Lung microvascular endothelial cell (primary cell): ENCODE measurements around the gene ERC2. TPM values are rescaled to one million over a fixed set of nuclear protein-coding genes. Genes with fewer than 3 reads are reported as not detected.
A peak's percentile ranks its signal among the peaks of the same experiment; 100 is the strongest.

ENCODE experiments used
- DNase-seq, 2 donors: peaks; one replicate each; pipeline versions ENCODE4 v3.0.0 to v3.0.0-alpha.2; 2010; ENCODE audit warnings: low read depth in 2 of 2
- total RNA-seq: library from RNA; depleted of rRNA; stranded (reverse); fragments of >200 nt; gene quantifications from 2 replicates; pipeline ENCODE4 v1.2.1, GENCODE V29; 2014

The ERC2 gene
- total RNA-seq, 1 donor from 2014 or later: 2.2 TPM

GRCh38 chr3:55687526-55687925 lies 780.7 kb downstream of the ERC2 start:
- no peak for DNase-seq

GRCh38 chr3:55686426-55687254 lies 781.6 kb downstream of the ERC2 start:
- DNase-seq: no peak

- no peak for DNase-seq
These were observed 784.5 kb downstream of the ERC2 start for GRCh38 chr3:55683666-55684270.

- no peak for DNase-seq
These were observed 785.8 kb downstream of the ERC2 start for GRCh38 chr3:55682461-55682860.

- DNase-seq: peak in 1 of 2 donors; percentile 1
These were observed 789.6 kb downstream of the ERC2 start for GRCh38 chr3:55678546-55679216.

GRCh38 chr3:55676643-55677042 lies 791.6 kb downstream of the ERC2 start:
- DNase-seq: peak in 1 of 2 donors; percentile 1

GRCh38 chr3:55675478-55675877 lies 792.8 kb downstream of the ERC2 start:
- no peak for DNase-seq

- no peak for DNase-seq
These were observed 794.5 kb downstream of the ERC2 start for GRCh38 chr3:55673764-55674163.

- no peak for DNase-seq
These were observed 799.1 kb downstream of the ERC2 start for GRCh38 chr3:55669133-55669532.

GRCh38 chr3:55668359-55668758 lies 799.9 kb downstream of the ERC2 start:
- DNase-seq: no peak

- no peak for DNase-seq
These were observed 803.9 kb downstream of the ERC2 start for GRCh38 chr3:55664387-55664786.

- DNase-seq: no peak
These were observed 805.6 kb downstream of the ERC2 start for GRCh38 chr3:55662683-55663082.

- DNase-seq: no peak
These were observed 806.7 kb downstream of the ERC2 start for GRCh38 chr3:55661571-55661970.

GRCh38 chr3:55661141-55661540 lies 807.1 kb downstream of the ERC2 start:
- no peak for DNase-seq

- DNase-seq: no peak
These were observed 807.6 kb downstream of the ERC2 start for GRCh38 chr3:55660642-55661041.

- no peak for DNase-seq
These were observed 808.6 kb downstream of the ERC2 start for GRCh38 chr3:55659701-55660100.

- no peak for DNase-seq
These were observed 809.3 kb downstream of the ERC2 start for GRCh38 chr3:55658690-55659562.

GRCh38 chr3:55658270-55658669 lies 810.0 kb downstream of the ERC2 start:
- DNase-seq: no peak

- no peak for DNase-seq
These were observed 812.7 kb downstream of the ERC2 start for GRCh38 chr3:55655544-55655943.

- no peak for DNase-seq
These were observed 814.0 kb downstream of the ERC2 start for GRCh38 chr3:55654123-55654760.

GRCh38 chr3:55651011-55651410 lies 817.3 kb downstream of the ERC2 start:
- no peak for DNase-seq
